NCI-H2081 treated with DMSO at 0.1 percent for 48 hours (cell line): Measurements from ENCODE around the gene PHKA1.
"Not testable (repeated sequence)": the region's sequence is repeated elsewhere in the genome, so short reads cannot be mapped to it uniquely, and the experiment has no call there.

Source experiments
- DNase-seq: peaks from one replicate; lab custom pipeline; 2025; lab: John Stamatoyannopoulos, UW

Gene PHKA1

GRCh38 chrX:72666451-72666850 lies 47.7 kb downstream of the PHKA1 start:
- no peak for DNase-seq

GRCh38 chrX:72663737-72664136 lies 50.4 kb downstream of the PHKA1 start:
- DNase-seq, result no peak

GRCh38 chrX:72662020-72662747 lies 51.9 kb downstream of the PHKA1 start:
- DNase-seq, result no peak

- DNase-seq, result no peak
Measured at GRCh38 chrX:72659723-72660122, 54.4 kb downstream of the PHKA1 start.

- no peak for DNase-seq
Measured at GRCh38 chrX:72652082-72652481, 62.0 kb downstream of the PHKA1 start.

- DNase-seq, result no peak
Measured at GRCh38 chrX:72644946-72645345, 69.2 kb downstream of the PHKA1 start.

GRCh38 chrX:72641611-72642010 lies 72.5 kb downstream of the PHKA1 start:
- DNase-seq, result no peak

GRCh38 chrX:72635930-72636329 lies 78.2 kb downstream of the PHKA1 start:
- no peak for DNase-seq

- no peak for DNase-seq
Measured at GRCh38 chrX:72634331-72634730, 79.8 kb downstream of the PHKA1 start.

GRCh38 chrX:72630185-72630584 lies 83.9 kb downstream of the PHKA1 start:
- DNase-seq, result no peak

GRCh38 chrX:72624194-72624593 lies 89.9 kb downstream of the PHKA1 start:
- DNase-seq, result no peak

- no peak for DNase-seq
Measured at GRCh38 chrX:72621625-72622485, 92.3 kb downstream of the PHKA1 start.

GRCh38 chrX:72621163-72621562 lies 92.9 kb downstream of the PHKA1 start:
- no peak for DNase-seq

- no peak for DNase-seq
Measured at GRCh38 chrX:72620550-72621145, 93.5 kb downstream of the PHKA1 start.

GRCh38 chrX:72609313-72609712 lies 104.8 kb downstream of the PHKA1 start:
- no peak for DNase-seq

- no peak for DNase-seq
Measured at GRCh38 chrX:72604705-72605104, 109.4 kb downstream of the PHKA1 start.

- DNase-seq, result no peak
Measured at GRCh38 chrX:72604112-72604511, 110.0 kb downstream of the PHKA1 start.

GRCh38 chrX:72591038-72591437 lies 123.1 kb downstream of the PHKA1 start:
- not testable (repeated sequence) for DNase-seq

- DNase-seq, result no peak
Measured at GRCh38 chrX:72584163-72584562, 129.9 kb downstream of the PHKA1 start.

GRCh38 chrX:72576141-72576894 lies 137.8 kb downstream of the PHKA1 start:
- DNase-seq, result no peak

GRCh38 chrX:72573158-72573511 lies 141.0 kb downstream of the PHKA1 start:
- DNase-seq, result no peak
